Endothelial cell of umbilical vein (primary cell): ENCODE results near the gene RSPH6A.

ENCODE experiments used
- EZH2 ChIP-seq: IDR thresholded peaks from 2 replicates; pipeline ENCODE4 v1.6.1; 2012; ENCODE audit warnings: borderline replicate concordance, low read depth, mild to moderate bottlenecking, moderate library complexity, low read length, inconsistent platforms; ENCODE audit not compliant: severe bottlenecking
- FOS ChIP-seq: IDR thresholded peaks from 2 replicates; pipeline ENCODE4 v1.6.1; 2011; ENCODE audit warnings: mild to moderate bottlenecking, low read length, moderate library complexity, borderline replicate concordance; ENCODE audit not compliant: insufficient read depth
- GATA2 ChIP-seq: IDR thresholded peaks from 2 replicates; pipeline ENCODE4 v1.7.0; 2011; ENCODE audit warnings: low read depth, mild to moderate bottlenecking, moderate library complexity, mixed read lengths, low read length; ENCODE audit not compliant: insufficient read length, insufficient read depth
- MYC ChIP-seq: IDR thresholded peaks from one replicate; pipeline ENCODE4 v1.6.1; 2011; ENCODE audit warnings: mild to moderate bottlenecking, low read depth, low read length
- POLR2A ChIP-seq: IDR thresholded peaks from 2 replicates; pipeline ENCODE4 v1.6.1; 2012; ENCODE audit warnings: low read depth, mild to moderate bottlenecking, control low read depth, low read length
- POLR2AphosphoS5 ChIP-seq: IDR thresholded peaks from 2 replicates; pipeline ENCODE4 v1.6.1; 2012; ENCODE audit warnings: low read depth, mild to moderate bottlenecking, control low read depth, low read length, moderate library complexity; ENCODE audit not compliant: insufficient read depth
- TF ChIP-seq, protein P1 (sequence below), 2 donors: IDR thresholded peaks; 1 replicate in 1 of 2; 2 replicates in 1 of 2; pipeline ENCODE4 v1.5.1; 2011; ENCODE audit warnings: low read length in 2 of 2, mild to moderate bottlenecking in 2 of 2, moderate library complexity in 2 of 2, control low read depth in 1 of 2, inconsistent platforms in 1 of 2, low read depth in 1 of 2; ENCODE audit not compliant: insufficient read depth in 1 of 2; ENCODE audit errors: extremely low read depth in 1 of 2

DNA sequence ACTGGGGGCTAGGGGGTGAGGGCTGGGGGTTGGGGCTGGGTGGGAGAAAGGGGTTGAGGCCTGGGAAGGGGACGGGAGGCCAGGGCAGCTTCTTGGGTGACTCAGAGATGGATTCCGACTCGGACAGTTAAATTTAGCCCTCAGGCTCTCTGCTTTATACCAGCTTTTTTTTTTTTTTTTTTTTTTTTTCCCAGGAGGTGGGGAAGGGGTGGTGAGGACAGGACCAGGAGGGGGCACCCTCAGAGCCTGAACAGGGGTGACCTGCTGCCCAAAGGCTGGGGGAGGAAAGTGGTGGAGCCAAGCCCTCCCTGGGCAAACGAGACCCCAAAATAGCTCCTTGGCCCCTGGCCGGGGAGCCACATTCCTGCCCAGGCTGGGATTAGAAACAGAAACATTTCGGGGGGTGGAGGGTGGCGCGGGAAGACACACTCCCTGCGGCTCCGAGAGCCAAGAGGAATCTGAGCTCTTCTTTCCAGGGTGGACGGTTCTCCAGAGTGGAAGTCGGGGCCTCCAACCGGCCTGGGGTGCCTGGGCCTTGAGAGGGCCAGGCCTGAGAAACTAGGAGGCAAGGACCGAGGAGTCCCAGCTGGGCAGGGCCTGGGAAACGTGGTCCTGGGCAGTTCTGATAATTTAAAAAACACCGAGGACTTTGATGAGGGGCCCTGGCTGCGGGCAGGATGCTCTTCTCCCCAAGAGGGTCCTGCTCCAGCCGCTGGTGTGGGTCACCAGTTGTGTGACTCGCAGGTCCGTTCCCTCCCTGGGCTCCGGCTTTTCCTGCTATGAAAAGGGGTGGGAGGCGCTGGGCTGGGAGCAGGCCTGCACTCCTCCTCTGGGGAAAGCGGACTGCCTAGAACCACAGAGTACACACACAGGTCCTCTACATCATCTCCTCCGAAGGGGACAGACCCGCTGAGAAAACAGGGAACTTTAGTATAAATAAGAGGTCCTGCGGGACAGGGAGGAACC, 32.0 kb downstream of the RSPH6A start:
- TF ChIP-seq, protein P1, sequence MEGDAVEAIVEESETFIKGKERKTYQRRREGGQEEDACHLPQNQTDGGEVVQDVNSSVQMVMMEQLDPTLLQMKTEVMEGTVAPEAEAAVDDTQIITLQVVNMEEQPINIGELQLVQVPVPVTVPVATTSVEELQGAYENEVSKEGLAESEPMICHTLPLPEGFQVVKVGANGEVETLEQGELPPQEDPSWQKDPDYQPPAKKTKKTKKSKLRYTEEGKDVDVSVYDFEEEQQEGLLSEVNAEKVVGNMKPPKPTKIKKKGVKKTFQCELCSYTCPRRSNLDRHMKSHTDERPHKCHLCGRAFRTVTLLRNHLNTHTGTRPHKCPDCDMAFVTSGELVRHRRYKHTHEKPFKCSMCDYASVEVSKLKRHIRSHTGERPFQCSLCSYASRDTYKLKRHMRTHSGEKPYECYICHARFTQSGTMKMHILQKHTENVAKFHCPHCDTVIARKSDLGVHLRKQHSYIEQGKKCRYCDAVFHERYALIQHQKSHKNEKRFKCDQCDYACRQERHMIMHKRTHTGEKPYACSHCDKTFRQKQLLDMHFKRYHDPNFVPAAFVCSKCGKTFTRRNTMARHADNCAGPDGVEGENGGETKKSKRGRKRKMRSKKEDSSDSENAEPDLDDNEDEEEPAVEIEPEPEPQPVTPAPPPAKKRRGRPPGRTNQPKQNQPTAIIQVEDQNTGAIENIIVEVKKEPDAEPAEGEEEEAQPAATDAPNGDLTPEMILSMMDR (IDR thresholded peaks at IDR 0.05; ENCODE audit: extremely low read depth in 1 of 2, insufficient read depth in 1 of 2, low read depth in 1 of 2, low read length in 2 of 2), result no peak
- no peak for TF ChIP-seq GATA2
- TF ChIP-seq POLR2A, result no peak
- no peak for TF ChIP-seq POLR2AphosphoS5
- no peak for TF ChIP-seq MYC
- TF ChIP-seq FOS, result no peak
- TF ChIP-seq EZH2, result no peak
